TTC549 (cell line): ENCODE data around the gene CFAP251.

Experiments
- FAIRE-seq: peaks from 2 replicates; lab custom pipeline; 2012; peaks lifted over from hg19 to GRCh38; lab: Jason Lieb, UNC

Gene CFAP251

DNA sequence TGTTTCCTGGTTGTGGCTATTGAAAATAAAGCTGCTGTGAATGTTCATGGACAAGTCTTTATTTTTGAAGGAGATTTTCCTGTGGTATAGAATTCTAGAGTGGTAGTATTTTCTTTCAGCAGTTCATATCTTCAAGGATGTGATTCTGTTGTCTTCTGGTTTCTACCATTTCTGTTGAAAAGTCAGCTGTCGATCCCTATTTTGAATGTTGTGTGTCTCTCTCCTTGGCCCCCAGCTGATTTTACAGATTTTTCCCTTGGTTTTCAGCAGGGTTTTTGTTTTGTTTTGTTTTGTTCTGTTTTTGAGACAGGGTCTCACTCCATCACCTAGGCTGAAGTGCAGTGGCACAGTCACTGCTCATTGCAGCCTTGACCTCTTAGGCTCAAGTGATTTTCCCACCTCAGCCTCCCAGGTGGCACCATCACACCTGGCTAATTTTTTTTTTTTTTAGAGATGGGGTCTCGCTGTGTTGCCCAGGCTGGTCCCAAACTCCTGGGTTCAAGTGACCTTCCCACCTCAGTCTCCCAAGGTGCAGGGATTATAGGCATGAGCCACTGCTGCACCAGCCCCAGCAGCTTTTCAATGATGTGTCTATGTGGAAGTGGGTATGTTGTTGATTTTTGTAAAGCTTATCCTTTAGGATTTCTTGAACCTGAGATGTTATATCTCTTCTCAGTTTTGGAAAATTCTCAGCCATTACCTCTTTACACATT, 28.1 kb downstream of the CFAP251 start:
- no peak for FAIRE-seq

DNA sequence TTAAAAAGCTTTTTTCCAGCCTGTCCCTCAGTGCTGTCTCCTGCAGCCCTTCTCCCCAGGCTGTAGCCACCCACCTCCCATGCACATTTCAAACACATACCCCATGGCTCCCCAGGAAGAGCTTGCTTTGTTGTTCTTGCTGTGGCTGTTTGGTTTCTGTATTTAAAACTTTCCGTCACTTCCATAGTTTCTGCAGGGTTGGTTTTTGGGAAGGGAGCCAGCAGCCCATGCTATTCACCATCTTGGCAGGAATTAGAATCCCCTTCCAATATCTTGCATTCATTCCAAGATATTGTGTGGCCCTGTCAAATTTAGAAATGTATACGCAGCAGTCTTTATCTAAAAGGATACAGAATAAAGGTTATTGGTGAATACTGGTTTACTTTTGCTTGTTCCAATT, 29.6 kb downstream of the CFAP251 start:
- no peak for FAIRE-seq

DNA sequence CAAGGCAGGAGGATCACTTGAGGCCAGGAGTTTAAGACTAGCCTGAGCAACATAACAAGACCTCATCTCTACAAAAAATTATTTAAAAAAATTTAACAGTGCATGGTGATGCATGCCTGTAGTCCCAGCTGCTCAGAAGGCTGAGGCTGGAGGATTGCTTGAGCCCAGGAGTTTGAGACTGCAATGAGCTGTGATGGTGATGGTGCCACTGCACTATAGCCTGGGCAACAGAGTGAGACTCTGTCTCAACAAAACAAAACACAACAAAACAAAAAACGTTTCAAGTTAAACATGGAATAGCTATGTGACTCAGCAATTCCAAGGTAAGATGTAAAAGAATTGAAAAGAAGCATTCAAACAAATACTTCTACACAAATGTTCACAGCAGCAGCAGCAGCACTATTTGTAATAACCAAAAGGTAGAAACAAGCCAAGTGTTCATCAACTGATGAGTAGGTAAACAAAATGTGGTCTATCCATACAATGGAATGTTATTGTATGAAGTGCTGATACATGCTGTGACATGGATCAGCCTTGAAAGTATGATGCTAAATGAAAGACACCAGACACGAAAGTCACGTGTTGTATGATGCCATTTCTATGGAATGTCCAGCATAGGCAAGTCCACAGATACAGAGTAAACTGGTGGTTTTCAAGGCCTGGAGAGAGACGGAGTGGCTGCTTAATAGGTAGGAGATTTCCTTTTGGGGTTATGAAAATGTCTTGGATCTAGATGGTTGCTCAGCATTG, 31.4 kb downstream of the CFAP251 start:
- FAIRE-seq = no peak

DNA sequence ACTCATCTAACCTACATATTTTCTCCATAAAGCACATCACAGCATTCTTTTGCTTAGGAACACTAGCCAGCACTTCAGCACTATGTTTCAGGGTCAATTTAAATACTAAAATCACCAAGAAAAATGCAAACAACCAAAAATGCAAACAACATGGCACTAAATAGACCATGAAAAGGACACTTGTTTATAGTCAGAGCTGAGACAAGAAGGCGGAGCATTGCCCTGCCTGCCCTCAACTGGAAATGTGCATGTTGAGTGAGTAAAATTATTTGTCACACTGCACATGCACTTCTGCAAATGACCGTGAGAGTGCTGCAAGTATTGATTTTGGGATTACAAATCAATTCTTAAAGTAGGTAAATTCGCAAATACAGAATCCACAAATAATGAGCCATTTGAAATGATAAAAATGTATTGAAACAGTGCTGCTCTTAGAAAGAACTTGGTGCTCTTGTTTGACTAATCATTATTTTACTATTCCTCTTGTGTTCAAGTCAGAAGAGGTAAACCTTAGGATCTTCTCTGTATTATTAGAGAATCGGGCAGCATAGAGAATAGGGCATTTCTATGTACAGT, 34.8 kb downstream of the CFAP251 start:
- FAIRE-seq = no peak

DNA sequence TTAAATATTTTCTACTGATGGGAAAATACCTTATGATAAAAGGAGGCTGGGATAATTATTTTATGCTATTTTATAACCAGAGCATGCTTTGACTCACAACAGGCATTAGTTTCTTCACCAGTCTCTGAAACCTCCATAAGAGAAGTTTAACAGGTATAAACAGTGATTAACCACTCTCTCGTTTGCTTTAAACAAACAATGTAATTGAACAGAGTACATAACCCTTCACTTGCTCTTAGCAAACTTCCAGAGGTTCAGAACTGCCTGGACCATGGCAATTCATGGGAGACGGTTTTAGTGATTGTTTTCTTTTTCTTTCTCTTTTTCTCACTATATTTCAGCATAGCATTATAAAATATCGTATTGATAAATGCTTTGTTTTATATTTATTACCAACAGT, 35.3 kb downstream of the CFAP251 start:
- no peak for FAIRE-seq

DNA sequence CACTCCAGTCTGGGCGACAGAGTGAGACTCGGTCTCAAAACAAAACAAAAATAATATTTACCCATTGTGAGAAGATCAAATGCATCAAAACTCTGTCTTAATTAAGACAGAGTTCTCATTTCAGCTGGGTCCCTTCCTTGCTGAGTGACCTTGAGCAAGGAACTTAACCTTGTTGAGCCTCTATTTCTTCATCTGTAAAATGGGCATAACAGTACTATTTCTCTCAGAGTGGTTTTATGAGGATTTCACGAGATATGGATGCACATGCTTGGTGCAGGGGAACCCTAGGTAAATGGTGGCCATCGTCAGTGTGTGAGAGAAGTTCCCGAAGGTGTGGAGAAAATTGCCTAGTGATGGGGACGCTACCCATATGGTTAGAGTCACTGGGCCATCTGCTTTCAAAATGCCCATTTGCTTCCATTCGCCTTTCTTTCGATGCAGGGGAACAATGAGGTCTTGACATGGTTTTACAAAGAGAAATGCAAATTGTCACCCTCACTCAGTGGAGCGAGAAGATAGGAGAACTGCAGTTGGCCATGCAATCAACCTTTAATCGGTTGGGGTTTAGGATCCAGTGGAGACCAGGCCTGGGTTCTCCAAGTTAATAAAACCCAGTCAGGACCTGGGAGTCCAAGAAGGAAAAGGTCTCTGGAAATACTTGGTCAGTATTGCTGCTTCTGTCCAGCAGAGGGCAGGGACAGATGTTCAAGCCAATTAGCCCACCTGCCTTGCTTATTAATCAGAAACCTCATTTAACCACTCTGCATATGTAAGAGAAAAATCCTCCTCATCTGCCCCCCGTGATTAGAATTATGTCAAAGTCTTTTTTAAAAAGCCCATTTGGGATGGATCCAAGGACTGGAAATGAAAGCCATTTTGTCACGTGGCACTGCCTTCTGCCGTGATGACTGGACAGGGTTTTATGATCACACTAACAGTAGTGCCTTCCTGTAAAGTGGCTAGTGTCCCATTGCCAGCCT, 37.2 kb downstream of the CFAP251 start:
- FAIRE-seq = no peak

DNA sequence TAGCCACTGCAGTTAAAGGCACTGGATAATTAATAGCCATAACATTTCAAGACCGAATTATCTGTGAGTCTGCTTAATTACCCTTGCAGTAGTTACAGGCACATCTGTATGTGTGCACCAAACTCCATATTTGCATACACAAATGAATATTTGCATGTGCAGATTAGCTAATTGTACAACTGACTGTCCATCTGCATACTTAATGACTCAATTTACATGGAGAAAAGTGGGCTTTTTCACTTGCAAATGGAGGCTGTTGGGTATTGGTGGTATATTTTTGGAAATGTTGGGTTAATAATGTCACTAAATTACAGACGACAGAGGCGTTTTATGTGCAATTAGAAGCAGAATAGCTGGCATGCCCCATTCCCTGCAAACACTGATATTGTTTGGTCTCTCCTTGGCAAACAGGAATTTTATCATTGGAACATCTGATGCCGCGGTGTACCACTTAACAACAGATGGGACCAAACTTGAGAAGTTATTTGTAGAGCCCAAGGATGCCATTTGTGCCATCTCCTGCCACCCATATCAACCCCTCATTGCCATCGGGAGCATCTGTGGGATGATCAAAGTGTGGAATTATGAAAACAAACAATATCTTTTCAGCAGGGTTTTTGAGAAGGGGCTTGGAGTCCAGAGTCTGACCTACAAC, 39.6 kb downstream of the CFAP251 start:
- FAIRE-seq = no peak

DNA sequence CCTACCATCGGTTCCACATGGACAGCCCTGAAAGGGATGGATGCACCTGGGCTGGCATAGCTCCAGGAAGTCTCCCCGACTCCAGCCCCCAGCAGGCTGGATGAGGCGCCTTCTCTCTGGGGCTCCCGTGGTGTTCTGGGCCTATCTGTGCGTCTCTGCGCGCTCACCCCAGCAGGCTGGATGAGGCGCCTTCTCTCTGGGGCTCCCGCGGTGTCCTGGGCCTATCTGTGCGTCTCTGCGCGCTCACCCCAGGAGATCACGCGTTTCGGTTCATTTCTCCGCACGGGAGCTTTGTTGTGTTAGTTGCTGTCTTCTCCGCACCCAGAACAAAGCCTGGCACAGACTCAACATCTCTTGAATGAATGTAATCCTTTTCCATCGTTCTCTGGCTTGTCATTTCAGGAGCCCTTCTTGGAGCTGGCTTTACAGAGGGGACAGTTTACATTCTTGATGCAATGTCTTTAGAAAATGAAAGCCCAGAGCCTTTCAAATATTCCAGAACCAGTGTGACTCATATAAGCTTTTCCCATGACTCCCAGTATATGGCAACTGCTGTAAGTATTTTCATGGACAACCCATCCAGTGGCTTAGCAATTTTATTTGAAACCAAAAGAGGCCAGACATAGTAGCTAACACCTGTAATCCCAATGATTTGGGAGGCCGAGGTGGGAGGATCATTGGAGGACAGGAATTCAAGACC, 40.3 kb downstream of the CFAP251 start:
- no peak for FAIRE-seq

DNA sequence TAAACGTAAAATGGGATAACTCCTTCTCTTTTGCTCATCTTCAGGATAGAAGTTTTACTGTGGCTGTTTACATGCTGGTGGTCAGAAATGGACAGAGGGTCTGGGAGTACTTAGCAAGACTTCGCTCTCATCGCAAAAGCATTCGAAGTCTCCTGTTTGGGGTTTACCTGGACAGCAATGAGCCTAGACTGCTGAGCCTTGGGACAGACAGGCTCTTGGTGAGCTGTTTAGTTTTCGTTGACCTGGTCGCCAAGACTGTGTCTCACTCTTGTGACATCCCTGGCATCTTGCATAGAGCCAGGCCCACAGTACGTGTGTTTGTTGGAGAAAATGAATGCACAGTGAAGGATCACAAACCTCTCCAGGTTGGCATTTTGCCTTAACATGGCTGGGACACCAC, 42.1 kb downstream of the CFAP251 start:
- no peak for FAIRE-seq

DNA sequence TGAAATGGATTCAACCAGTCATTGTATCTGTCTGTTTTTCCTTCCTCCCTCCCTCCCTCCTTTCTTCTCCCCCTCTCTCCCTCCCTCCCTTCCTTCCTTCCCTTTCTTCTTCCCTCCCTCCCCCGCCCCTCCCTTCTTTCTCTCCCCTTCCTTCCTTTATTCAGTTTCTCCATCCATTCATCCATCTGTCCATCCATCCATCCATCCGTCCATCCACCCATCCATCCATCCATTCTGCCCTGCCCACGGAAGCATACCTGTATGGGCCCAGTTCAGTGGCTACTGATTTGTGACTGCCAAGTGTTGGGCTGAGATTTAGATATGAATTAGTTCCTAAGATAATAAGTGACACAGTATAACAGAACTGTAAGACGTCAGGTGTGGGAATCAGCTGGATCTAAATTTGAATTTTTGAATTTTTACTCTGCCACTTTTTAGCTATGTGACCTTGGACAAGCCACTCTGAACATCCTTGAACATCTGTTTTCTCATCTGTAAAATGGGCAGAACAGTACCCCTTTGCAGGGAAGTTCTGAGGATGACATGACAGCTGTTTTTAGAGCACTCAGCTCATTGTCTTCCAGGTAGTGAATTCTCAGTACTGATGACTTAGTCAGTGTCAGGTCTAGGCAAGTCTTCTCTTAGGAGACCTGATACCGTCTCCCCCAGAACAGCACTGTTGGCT, 42.9 kb downstream of the CFAP251 start:
- FAIRE-seq = no peak

DNA sequence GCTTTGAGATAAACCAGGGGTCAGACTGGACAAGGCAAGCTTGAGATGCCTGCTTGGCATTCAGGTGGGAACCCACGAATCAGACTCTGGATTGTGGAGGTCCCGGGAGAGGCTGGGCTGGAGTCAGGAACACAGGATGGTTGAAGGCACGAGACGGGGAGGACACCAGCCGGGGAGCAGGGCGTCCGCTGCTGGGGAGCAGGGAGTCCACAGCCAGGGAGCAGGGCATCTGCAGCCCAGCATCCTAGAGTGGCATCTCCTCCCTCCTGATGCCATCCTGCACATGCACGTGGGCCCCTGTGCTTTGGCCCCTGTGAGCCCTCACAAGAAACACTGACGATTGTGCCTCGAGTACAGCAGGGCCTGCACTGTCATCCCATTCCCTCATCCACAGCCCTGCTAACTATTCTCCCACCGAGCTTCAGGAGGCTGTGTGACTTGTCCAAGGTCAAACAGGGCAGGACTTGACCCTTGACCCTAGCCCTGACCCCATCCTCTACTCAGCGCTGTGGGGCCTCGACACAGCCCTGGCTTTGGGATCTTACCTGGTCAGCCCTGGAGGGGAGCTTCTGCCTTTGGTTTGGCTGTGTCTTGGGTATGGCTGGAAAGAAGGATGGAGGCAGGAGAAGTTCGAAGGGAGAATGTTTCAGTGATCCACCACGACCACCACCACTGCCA, 45.1 kb downstream of the CFAP251 start:
- FAIRE-seq = no peak

DNA sequence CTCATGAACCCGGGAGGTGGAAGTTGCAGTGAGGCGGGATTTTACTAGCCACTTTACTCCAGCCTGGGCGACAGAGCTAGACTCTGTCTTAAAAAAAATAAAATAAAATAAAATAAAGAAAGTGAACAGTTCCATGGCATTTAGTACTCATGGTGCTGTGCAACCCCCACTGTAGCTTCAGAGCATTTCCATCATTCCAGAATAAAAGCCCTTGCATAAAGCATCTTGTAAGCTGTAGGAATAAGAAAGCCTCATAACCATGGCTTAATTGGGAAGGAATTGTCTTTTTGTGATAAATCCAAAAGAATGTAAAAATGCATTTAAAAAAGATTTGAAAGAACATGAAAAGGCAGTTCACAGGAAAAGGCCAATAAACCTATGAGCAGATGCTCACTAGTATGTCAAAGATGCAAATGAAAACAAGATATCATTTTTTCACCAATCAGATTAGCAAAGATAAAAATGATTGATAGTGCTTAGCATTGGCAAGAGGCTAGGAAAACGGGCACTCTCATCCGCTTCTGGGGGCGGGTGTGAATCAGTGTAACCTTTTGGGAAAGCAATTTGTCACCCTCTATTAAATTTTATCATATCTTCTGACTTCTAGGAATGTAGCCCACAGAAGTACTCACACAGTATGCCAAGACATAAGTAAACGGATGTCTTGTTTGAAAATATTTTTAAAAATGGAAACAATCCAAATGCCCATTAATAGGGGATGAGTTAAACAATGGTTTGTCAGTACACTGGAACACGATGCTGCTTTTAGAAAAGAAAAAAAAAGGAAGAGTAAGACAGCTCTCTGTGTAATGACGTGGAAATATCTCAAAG, 46.6 kb downstream of the CFAP251 start:
- FAIRE-seq = no peak

DNA sequence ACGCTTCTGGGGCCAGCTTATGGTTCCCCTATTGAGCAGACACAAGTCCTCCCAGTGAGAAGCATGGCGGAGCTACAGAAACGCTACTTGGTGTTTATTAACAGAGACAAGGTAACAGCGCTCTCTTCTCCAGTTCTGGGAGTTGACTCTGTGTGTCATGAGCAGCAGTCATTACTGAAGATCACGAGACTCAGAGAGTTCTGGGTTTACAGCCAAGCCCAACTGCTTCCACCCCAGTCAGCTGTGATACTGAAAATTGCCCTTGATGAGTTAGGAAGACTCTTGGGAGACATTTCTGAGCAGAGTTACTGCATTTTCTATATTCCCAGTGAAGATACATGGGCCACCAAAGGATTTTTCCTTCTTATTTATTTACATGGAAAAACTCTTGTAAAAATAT, 48.6 kb downstream of the CFAP251 start:
- FAIRE-seq = no peak

DNA sequence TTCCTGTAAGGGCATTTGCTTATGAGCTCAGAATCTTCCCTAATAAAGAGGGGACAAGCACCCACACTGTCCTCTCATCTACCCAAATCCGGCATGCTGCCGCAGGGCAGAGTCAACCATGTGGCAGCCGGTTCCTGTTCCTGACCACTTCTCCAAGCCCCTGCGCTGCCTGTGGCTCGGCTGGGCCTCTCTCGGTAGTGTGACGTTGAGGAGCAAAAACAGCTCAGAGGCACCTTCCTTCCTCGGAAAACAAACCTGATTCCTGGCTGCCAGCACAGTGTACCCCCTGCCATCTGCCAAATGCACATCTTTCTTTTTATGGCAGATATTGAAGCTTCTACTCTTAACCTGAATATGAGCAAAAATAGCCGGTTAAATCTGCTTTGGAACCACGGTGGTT, 50.5 kb downstream of the CFAP251 start:
- FAIRE-seq = no peak

DNA sequence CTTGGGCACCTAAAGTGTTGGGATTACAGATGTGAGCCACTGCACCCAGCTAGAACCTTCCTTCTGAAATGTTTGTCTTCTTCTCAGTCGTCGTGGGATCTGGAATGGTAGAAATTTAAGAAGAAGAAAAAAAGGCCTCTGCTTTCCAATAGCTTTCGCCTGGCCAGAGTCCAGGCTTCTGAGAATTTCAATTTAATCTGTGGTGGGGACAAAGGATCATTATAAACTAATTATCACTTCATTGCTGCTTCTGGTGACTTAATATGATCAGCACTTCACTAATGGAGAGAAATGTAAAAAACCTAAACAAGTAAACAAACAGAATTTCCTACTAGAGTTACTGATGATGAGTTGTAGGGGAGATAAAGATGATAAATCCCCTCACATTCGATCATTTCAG, 51.3 kb downstream of the CFAP251 start:
- no peak for FAIRE-seq

DNA sequence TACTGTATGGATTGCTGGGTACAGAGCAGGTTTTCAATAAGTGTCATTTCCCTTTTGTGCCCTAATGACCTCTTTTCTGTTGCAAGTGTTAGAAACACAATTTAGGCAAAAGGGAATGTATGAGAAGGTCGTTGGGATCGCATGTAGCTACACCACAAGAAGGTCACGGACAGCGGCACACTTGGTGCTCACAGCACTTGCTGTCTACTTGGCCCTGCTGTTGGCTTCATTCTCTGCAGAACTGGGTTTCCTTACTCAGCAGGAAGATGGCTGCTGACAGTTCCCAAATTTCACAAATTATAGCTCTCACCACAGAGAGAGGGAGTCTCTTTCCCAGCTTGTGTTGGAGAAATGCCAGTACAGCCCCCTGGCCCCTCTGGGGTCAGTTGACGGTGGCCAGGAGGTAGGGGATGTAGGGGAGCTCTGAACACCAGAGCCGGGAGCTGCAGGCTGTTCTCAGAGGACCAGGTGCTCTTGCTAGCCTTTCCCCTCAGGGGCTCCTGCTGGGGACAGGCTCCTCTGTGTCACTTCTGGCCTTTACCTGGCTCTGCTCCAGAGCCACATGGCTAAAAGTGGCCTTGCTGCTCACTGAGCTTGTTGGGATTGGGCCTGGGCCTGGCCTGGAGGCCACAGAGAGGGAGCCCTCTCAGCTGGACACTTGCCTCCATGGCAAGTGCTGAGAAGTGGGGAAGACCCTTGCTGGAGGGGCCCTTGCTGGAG, 52.3 kb downstream of the CFAP251 start:
- FAIRE-seq = no peak

DNA sequence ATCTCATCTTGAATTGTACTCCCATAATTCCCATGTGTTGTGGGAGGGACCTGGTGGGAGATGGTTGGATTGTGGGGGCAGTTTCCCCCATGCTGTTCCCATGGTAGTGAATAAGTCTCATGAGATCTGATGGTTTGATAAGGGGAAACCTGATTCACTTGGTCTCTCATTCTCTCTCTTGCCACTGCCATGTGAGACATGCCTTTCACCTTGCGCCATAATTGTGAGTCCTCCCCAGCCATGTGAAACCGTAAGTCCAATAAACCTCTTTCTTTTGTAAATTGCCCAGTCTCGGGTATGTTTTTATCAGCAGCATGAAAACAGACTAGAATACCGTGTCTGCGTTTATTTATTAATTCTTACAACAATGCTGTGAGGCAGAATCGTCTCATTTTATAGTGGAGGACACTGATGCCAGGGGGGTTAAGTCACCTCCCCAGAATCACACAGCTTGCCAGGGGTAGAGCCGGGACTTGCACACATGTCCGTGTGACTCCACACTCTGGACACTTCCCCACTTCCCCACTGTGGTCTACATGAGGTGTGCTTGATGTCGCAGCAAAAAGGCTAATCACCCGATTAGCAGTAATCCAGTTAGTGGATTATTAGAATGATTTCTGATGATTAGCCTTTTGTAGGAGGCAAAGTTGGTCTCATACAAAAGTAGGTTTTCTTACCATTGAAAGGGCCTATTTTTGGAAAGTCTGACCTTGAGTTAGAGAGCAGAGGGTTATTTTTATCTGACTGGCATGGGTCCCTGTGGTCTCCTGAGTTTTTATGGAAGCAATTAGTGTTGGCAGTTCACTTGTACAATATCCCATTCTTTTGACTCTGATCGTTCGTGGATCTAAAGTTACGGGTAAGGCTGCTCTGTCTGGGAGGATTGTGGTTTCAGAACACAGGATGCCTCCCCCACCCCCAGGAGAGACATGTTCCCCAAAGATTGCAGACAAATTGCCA, 55.9 kb downstream of the CFAP251 start:
- FAIRE-seq = no peak
